Choroid plexus epithelial cell (primary cell): ENCODE data around the gene TGM3.

Experiments used
- DNase-seq: peaks from one replicate; pipeline ENCODE4 v3.0.0-alpha.2; 2010; ENCODE audit warnings: low read depth
- H3K4me3 ChIP-seq: 2 replicates; pipeline ENCODE4 v1.5.1; 2011; ENCODE audit warnings: low read depth, mild to moderate bottlenecking, control low read depth, low read length, moderate library complexity
- CTCF ChIP-seq: conservative IDR thresholded peaks from 2 replicates; pipeline ENCODE4 v1.5.1; 2011; ENCODE audit warnings: low read depth, mild to moderate bottlenecking, control low read depth, inconsistent platforms, low read length, moderate library complexity

TGM3 gene

DNA sequence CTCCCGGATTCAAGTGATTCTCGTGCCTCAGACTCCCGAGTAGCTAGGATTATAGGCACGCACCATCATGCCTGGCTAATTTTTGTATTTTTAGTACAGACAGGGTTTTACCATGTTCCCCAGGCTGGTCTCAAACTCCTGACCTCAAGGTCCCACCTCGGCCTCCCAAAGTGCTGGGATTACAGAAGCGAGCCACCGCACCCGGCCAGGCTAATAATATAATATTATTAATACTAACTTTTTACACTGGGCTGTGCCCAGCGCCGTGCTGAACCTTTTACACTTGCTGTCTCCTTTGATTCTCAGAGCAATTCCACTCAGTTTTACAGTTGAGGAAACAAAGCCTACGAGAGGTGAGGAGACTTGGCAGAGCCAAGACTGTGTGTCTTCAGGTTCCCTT, 2.3 kb upstream of the TGM3 start:
- H3K4me3 ChIP-seq, result no peak overlapping the region
- no peak for TF ChIP-seq CTCF
- no peak for DNase-seq

DNA sequence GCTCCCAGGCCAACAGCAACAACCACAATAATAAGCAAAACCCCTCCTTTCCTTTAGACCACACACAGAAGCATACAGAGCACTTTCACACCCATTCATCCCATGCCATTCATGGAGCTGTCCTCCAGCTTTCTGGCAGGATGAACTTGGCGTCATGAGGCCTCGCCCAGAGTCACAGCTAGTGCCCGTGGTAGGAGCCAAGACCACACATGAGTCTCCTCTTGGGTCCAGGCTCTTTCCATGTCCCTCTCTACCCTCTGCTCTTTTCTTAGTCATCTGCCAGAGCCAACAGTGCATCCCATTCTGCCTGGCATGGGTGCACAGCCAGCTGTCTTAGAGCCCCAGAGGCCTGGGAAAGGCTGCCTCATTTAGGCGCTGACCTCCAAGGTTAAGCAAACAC, 1.8 kb upstream of the TGM3 start:
- DNase-seq, result no peak

GRCh38 chr20:2295286-2295685, 515 bp upstream of the TGM3 start:
- no peak for DNase-seq
- no peak overlapping the region for H3K4me3 ChIP-seq
- no peak for TF ChIP-seq CTCF

More for the DNA sequence above, 1.8 kb upstream of the TGM3 start:
- no peak for TF ChIP-seq CTCF
- no peak overlapping the region for H3K4me3 ChIP-seq

DNA sequence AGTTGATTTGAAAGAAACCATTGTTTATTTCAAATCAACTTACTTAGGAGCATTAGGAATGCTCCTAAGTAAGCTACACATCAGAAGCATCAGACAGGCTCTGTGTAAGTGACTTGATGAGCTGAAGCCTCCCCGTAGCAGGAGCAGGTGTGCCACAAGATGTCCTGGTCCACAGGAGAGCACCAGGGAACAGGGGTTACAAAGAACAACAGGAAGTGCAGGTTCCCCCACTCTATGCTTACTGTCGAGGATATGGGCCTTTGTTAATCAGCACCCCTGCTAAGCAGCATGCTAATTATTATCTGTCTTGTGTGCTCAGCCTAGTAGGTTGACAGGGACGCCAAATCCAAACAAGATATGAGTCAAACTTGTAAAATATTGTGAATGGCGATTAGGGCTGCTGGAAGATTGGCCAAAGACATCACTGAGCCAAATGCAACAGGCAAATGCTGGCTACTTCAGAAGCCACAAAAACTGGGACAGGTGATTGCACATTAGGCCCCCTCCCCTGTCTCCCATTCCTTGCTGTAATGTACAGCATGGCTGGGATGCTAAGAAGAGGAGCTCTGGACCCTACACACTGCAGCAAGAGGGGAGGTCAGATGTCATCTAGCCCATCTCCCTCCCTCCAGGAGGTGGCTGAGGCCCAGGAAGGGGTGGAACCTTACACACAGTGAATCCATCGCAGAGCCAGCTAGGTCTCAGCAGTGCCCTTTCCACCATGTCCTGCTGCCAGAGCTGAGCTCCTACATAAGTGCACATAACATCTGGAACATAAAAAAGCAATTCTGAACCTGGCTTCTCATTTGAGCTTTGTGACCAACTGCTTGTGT, 939 bp downstream of the TGM3 start:
- TF ChIP-seq CTCF, result no peak
- H3K4me3 ChIP-seq, result no peak overlapping the region
- DNase-seq, result no peak

GRCh38 chr20:2297357-2297728, 1.5 kb downstream of the TGM3 start:
- H3K4me3 ChIP-seq, result no peak overlapping the region
- no peak for TF ChIP-seq CTCF
- peak; percentile 18 for DNase-seq

DNA sequence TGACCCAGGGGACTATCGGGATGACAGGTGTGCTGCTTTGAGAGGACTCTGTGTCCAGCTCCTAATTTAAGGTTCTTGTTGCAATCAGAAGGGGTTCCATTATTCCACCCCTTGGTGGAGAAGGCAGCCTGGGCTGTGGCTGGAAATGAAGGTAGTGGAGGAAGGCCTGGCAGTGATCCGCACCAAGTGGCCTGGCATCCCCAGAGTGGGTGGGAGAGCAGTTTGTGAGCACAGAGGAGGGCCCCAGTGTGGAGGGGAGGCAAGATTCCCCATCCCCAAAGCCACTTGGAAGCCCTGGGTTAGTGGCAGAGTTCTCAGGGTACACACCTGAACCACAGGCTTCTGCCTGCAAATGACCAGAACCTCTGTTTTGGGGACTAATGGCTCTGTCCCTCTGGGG, 2.3 kb downstream of the TGM3 start:
- TF ChIP-seq CTCF, result no peak
- H3K4me3 ChIP-seq, result no peak overlapping the region
- DNase-seq, result no peak

- DNase-seq, result no peak
- TF ChIP-seq CTCF, result no peak
- no peak overlapping the region for H3K4me3 ChIP-seq
Observed at GRCh38 chr20:2298701-2299100, 2.9 kb downstream of the TGM3 start.
